Epithelial cell of proximal tubule (primary cell): ENCODE results near the gene ZNF750. TPM values are rescaled to one million over a fixed set of nuclear protein-coding genes. Genes with fewer than 3 reads are reported as not detected.

Source experiments
- DNase-seq: peaks from one replicate; pipeline ENCODE4 v3.0.0-alpha.2; 2011; ENCODE audit warnings: low read depth
- H3K4me3 ChIP-seq: 2 replicates; pipeline ENCODE4 v1.5.1; 2011; ENCODE audit warnings: low read depth, mild to moderate bottlenecking, low read length
- CTCF ChIP-seq: conservative IDR thresholded peaks from 2 replicates; pipeline ENCODE4 v1.5.1; 2012; ENCODE audit warnings: low read depth, mild to moderate bottlenecking, low read length
- total RNA-seq: library from RNA; depleted of rRNA; stranded (reverse); fragments of >200 nt; gene quantifications from 2 replicates; pipeline ENCODE4 v1.2.3, GENCODE V29; 2015

The ZNF750 gene
- total RNA-seq, 1 donor from 2014 or later = 0.40 TPM

GRCh38 chr17:82803185-82803584, 36.6 kb downstream of the ZNF750 start:
- no peak for DNase-seq
- H3K4me3 ChIP-seq = no peak overlapping the region
- no peak for TF ChIP-seq CTCF

GRCh38 chr17:82802075-82802780, 37.6 kb downstream of the ZNF750 start:
- no peak for TF ChIP-seq CTCF
- no peak for DNase-seq
- H3K4me3 ChIP-seq = no peak overlapping the region

GRCh38 chr17:82801377-82801970, 38.3 kb downstream of the ZNF750 start:
- TF ChIP-seq CTCF = no peak
- H3K4me3 ChIP-seq = no peak overlapping the region
- no peak for DNase-seq

- DNase-seq = no peak
- no peak overlapping the region for H3K4me3 ChIP-seq
- no peak for TF ChIP-seq CTCF
These were observed 38.9 kb downstream of the ZNF750 start for GRCh38 chr17:82800885-82801284.

- H3K4me3 ChIP-seq = no peak overlapping the region
- DNase-seq = no peak
- TF ChIP-seq CTCF = no peak
These were observed 40.2 kb downstream of the ZNF750 start for GRCh38 chr17:82799591-82799990.

GRCh38 chr17:82798752-82799151, 41.1 kb downstream of the ZNF750 start:
- no peak overlapping the region for H3K4me3 ChIP-seq
- no peak for DNase-seq

More at GRCh38 chr17:82798752-82799151, 41.1 kb downstream of the ZNF750 start:
- TF ChIP-seq CTCF = no peak
